B cell (primary cell): ENCODE results near the gene MAML2.

ENCODE experiments used
- EZH2 ChIP-seq: IDR thresholded peaks from 2 replicates; pipeline ENCODE4 v1.6.1; 2012; ENCODE audit warnings: borderline replicate concordance, low read depth, mild to moderate bottlenecking, moderate library complexity, low read length; ENCODE audit not compliant: insufficient read depth, poor library complexity, severe bottlenecking
- TF ChIP-seq, protein P1 (sequence below): fragments of 200-600 bp; IDR thresholded peaks from one replicate; pipeline ENCODE4 v1.8.0; 2022; ENCODE audit warnings: antibody characterized with exemption, mild to moderate bottlenecking

DNA sequence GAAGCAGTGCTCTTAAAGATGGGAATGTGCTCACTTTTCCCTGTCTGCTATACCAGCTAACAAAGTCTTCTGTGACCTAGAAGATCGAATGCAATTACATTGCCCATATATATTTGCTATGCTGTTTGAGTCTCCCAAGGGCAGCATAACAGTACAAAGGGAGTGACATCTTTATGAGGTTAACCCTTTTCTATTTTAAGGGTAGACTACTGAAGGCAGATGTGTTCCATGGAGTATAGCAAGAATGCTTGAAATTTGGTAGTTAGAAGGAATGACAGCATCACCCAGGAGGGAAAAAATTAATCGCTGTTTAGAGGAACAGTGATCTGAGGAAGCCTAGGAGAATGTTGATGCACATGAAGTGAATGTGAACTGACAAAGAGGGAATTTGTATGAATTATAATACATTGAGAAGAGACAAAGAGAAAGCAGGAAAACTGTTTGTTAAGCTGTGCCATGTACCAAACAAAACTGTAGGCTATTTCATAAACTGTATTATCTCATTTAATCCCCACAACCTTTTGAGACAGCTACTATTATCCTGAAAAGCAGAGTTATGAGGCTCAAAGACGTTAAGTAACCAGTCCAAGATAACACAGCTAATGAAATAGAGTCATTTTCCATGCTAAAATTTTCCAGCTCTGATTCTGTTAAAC, 13.0 kb downstream of the MAML2 start:
- TF ChIP-seq, protein P1, sequence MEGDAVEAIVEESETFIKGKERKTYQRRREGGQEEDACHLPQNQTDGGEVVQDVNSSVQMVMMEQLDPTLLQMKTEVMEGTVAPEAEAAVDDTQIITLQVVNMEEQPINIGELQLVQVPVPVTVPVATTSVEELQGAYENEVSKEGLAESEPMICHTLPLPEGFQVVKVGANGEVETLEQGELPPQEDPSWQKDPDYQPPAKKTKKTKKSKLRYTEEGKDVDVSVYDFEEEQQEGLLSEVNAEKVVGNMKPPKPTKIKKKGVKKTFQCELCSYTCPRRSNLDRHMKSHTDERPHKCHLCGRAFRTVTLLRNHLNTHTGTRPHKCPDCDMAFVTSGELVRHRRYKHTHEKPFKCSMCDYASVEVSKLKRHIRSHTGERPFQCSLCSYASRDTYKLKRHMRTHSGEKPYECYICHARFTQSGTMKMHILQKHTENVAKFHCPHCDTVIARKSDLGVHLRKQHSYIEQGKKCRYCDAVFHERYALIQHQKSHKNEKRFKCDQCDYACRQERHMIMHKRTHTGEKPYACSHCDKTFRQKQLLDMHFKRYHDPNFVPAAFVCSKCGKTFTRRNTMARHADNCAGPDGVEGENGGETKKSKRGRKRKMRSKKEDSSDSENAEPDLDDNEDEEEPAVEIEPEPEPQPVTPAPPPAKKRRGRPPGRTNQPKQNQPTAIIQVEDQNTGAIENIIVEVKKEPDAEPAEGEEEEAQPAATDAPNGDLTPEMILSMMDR, result no peak
- no peak for TF ChIP-seq EZH2
